Measurements from ENCODE around the gene GOLIM4.

GRCh38 chr3:168029705-168030104 lies 66.0 kb downstream of the GOLIM4 start:
- TF ChIP-seq CTCF (IDR thresholded peaks at IDR 0.05; ENCODE audit: low read depth, low read length): no peak
- TF ChIP-seq EZH2phosphoT487 (IDR thresholded peaks at IDR 0.05; ENCODE audit: low read depth): no peak
